Astrocyte (in vitro differentiated cells and primary cell): ENCODE data around the gene PPA1.

Experiments
- EZH2 ChIP-seq: IDR thresholded peaks from 2 replicates; pipeline ENCODE4 v1.6.1; 2012; ENCODE audit warnings: mild to moderate bottlenecking, low read length, inconsistent platforms; ENCODE audit not compliant: insufficient read depth
- TF ChIP-seq, protein P1 (sequence below): IDR thresholded peaks from 2 replicates; pipeline ENCODE4 v1.5.1; 2011; ENCODE audit warnings: low read depth, mild to moderate bottlenecking, inconsistent platforms, low read length, moderate library complexity; ENCODE audit not compliant: insufficient read depth

DNA sequence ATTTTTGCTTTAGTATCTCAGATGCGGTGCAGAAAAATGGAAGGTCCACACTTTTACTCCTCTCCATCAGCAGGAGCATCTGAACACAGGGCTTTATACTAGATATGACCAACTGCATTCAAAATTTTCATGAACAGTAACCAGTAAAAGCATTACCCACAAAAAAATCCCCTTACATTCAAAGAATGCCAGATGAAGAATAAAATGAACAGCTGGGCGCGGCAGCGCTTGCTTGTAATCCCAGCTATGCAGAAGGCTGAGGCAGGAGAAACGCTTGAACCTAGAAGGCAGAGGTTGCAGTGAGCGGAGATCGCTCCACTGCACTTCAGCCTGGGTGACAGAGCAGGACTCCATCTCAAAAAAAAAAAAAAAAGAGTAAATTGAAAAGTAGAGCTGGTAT lies 66.0 kb downstream of the PPA1 start:
- TF ChIP-seq, protein P1, sequence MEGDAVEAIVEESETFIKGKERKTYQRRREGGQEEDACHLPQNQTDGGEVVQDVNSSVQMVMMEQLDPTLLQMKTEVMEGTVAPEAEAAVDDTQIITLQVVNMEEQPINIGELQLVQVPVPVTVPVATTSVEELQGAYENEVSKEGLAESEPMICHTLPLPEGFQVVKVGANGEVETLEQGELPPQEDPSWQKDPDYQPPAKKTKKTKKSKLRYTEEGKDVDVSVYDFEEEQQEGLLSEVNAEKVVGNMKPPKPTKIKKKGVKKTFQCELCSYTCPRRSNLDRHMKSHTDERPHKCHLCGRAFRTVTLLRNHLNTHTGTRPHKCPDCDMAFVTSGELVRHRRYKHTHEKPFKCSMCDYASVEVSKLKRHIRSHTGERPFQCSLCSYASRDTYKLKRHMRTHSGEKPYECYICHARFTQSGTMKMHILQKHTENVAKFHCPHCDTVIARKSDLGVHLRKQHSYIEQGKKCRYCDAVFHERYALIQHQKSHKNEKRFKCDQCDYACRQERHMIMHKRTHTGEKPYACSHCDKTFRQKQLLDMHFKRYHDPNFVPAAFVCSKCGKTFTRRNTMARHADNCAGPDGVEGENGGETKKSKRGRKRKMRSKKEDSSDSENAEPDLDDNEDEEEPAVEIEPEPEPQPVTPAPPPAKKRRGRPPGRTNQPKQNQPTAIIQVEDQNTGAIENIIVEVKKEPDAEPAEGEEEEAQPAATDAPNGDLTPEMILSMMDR, result no peak
- no peak for TF ChIP-seq EZH2
